GM12878 (cell line): ENCODE measurements around the gene MLNR.

ENCODE experiments used
- ATF2 ChIP-seq: IDR thresholded peaks from 2 replicates; pipeline ENCODE4 v1.6.1; 2012; ENCODE audit warnings: low read length, inconsistent platforms
- BHLHE40 ChIP-seq, 2 experiments: fragments of 450-650 bp in 1 of 2; IDR thresholded peaks; 2 replicates each; pipeline ENCODE4 v1.6.1; 2011 to 2017; ENCODE audit warnings: low read depth in 2 of 2, borderline replicate concordance in 1 of 2, improper control_type of control experiment in 1 of 2, low read length in 1 of 2, mild to moderate bottlenecking in 1 of 2
- CBX5 ChIP-seq: sonication (generic); IDR thresholded peaks from 2 replicates; pipeline ENCODE4 v1.6.1; 2016; ENCODE audit warnings: low read depth, moderate library complexity, mild to moderate bottlenecking, inconsistent platforms
- CTCF ChIP-seq, 3 experiments: IDR thresholded peaks in 2 of 3; conservative IDR thresholded peaks in 1 of 3; 2 replicates each; pipeline ENCODE4 v1.5.1; 2011; ENCODE audit warnings: low read depth in 3 of 3, low read length in 3 of 3, mild to moderate bottlenecking in 3 of 3, control low read depth in 2 of 3, moderate library complexity in 2 of 3, inconsistent platforms in 1 of 3, mixed read lengths in 1 of 3; ENCODE audit not compliant: control insufficient read depth in 2 of 3, insufficient read depth in 1 of 3; ENCODE audit errors: extremely low read depth in 1 of 3
- EED ChIP-seq: sonication (generic); IDR thresholded peaks from 2 replicates; pipeline ENCODE4 v1.6.1; 2016; ENCODE audit warnings: antibody characterized with exemption, low read depth
- EP300 ChIP-seq, 2 experiments: fragments of 150-350 bp in 1 of 2; IDR thresholded peaks; 2 replicates each; pipeline ENCODE4 v1.6.1; 2011 to 2012; ENCODE audit warnings: low read depth in 2 of 2, low read length in 2 of 2, borderline replicate concordance in 1 of 2, improper control_type of control experiment in 1 of 2, inconsistent platforms in 1 of 2; ENCODE audit not compliant: control insufficient read depth in 1 of 2
- IKZF1 ChIP-seq: fragments of 450-650 bp; conservative IDR thresholded peaks from 2 replicates; pipeline ENCODE4 v1.6.1; 2017; ENCODE audit warnings: antibody characterized with exemption, mild to moderate bottlenecking
- POLR2A ChIP-seq: IDR thresholded peaks from 2 replicates; pipeline ENCODE4 v1.6.1; 2011; ENCODE audit warnings: low read depth, mild to moderate bottlenecking, low read length
- POU2F2 ChIP-seq: IDR thresholded peaks from 3 replicates; pipeline ENCODE4 v1.6.1; 2011; ENCODE audit warnings: low read depth, mild to moderate bottlenecking, low read length, borderline replicate concordance
- RCOR1 ChIP-seq: conservative IDR thresholded peaks from 2 replicates; pipeline ENCODE4 v1.6.1; 2012; ENCODE audit warnings: low read depth, low read length, improper control_type of control experiment
- REST ChIP-seq: IDR thresholded peaks from 2 replicates; pipeline ENCODE4 v1.6.1; 2012; ENCODE audit warnings: mild to moderate bottlenecking, low read depth, low read length
- SRF ChIP-seq, 2 experiments: IDR thresholded peaks; 2 replicates each; pipeline ENCODE4 v1.6.1; 2011; ENCODE audit warnings: low read depth in 2 of 2, low read length in 2 of 2, mild to moderate bottlenecking in 1 of 2, moderate library complexity in 1 of 2

- no peak for TF ChIP-seq CTCF (IDR thresholded peaks at IDR 0.05 in 2 of 3, conservative IDR thresholded peaks at IDR 0.05 in 1 of 3; ENCODE audit: control insufficient read depth in 2 of 3, extremely low read depth in 1 of 3, insufficient read depth in 1 of 3, low read depth in 3 of 3, low read length in 3 of 3)
- TF ChIP-seq RCOR1 = no peak
- TF ChIP-seq CBX5 = no peak
- TF ChIP-seq EED = no peak
- TF ChIP-seq POLR2A = no peak
- TF ChIP-seq POU2F2 = no peak
- no peak for TF ChIP-seq ATF2
- no peak for TF ChIP-seq SRF (IDR thresholded peaks at IDR 0.05; ENCODE audit: low read depth in 2 of 2, low read length in 2 of 2)
- TF ChIP-seq EP300 (IDR thresholded peaks at IDR 0.05; ENCODE audit: borderline replicate concordance in 1 of 2, control insufficient read depth in 1 of 2, low read depth in 2 of 2, low read length in 2 of 2) = no peak
- no peak for TF ChIP-seq BHLHE40 (IDR thresholded peaks at IDR 0.05; ENCODE audit: borderline replicate concordance in 1 of 2, low read depth in 2 of 2, low read length in 1 of 2)
- TF ChIP-seq IKZF1 = no peak
- TF ChIP-seq REST = no peak
Measured at GRCh38 chr13:49213539-49213938, 6.6 kb upstream of the MLNR start.
